NCI-H1930 (cell line): ENCODE measurements around the gene ATXN7L3.
"Not testable (repeated sequence)": the region's sequence is repeated elsewhere in the genome, so short reads cannot be mapped to it uniquely, and the experiment has no call there.

Experiments
- DNase-seq, 2 experiments: peaks; one replicate each; lab custom pipeline; 2025; lab: John Stamatoyannopoulos, UW

ATXN7L3 gene

GRCh38 chr17:44174427-44174826 is 25.3 kb downstream of the ATXN7L3 start:
- DNase-seq, result no peak

- no peak for DNase-seq
These were observed 27.7 kb downstream of the ATXN7L3 start for GRCh38 chr17:44171931-44172455.

- no peak for DNase-seq
These were observed 29.0 kb downstream of the ATXN7L3 start, which contains the start of gene ASB16 for GRCh38 chr17:44170499-44171201. Gene ASB16, plus strand, starts transcription at chr17:44170704. Its CDS starts 86 bp downstream, at chr17:44170790.

- no peak for DNase-seq
These were observed 29.6 kb downstream of the ATXN7L3 start for GRCh38 chr17:44170135-44170498.

- DNase-seq, result no peak
These were observed 32.4 kb downstream of the ATXN7L3 start for GRCh38 chr17:44167181-44167861.

- no peak for DNase-seq
These were observed 35.2 kb downstream of the ATXN7L3 start for GRCh38 chr17:44164476-44164875.

GRCh38 chr17:44159519-44160210 is 40.0 kb downstream of the ATXN7L3 start:
- no peak for DNase-seq

DNA sequence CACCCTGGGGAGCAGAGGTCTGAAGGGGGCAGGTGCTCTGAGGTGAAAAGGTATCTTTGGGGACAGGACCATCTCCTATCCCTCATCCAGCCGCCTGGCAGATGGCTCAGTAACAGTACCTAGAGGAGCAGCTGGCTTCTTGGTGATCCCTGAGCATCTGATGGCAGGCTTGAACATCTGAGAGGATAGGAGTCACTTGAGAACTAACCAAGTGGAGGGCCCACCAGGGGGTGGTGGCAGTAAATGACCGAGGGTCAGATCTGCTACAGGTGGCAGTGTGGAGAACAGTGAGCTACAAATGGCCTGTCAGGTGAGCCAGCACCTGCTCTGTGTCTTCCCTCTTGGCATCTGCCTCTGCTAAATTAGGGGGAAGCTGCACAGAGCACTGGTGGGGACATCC is 44.2 kb downstream of the ATXN7L3 start:
- no peak for DNase-seq

DNA sequence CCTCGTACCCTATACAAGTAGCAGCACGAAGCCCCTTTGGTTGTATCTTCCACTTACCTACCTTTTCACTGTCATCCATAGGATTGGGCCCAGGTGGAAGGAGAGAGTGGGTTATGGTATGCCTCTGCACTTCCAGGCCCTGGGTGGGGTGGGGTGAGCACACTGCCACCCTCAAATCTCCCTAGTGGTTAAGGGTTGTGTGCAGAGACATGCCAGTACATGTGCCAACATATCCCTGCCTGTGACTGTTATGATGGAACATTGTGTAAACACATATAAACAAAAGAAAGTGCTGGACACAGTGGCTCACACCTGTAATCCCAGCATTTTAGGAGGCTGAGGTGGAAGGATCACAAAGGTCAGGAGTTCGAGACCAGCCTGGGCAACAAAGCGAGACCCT is 46.8 kb downstream of the ATXN7L3 start:
- DNase-seq, result no peak

GRCh38 chr17:44149750-44150329 is 49.8 kb downstream of the ATXN7L3 start:
- DNase-seq, result no peak

DNA sequence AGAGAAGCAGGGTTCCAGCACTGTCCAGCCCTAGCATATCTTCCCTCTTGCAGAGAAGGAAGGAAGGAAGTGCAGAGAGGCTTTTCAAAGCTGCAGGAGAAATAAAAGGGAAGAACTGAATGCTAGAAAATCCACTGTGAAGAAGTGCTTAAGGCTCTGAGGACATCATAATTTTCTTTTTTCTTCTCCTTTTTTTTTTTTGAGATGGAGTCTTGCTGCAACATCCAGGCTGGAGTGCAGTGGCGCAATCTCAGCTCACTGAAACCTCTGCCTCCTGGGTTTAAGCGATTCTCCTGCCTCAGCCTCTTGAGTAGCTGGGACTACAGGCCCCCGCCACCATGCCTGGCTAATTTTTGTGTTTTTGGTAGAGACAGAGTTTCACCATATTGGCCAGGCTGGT is 50.6 kb downstream of the ATXN7L3 start:
- DNase-seq, result not testable (repeated sequence)

DNA sequence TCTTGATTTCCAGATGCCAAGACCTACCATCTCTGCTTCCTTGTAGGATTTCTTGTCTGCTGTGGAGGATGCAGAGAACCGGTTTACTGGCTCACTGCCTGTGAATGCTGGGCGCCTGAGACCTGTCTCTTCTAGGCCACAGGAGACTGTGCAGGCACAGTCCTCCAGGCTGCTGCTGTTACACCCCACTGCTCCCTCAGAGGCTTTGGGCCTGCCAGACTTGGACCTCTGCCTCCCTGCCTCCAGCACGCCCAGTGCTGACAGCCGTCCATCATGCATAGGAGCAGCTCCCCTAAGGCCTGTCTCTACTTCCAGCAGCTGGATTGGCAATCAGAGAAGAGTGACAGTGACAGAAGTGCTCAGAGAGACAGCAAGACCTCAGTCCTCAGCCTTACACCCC is 51.9 kb downstream of the ATXN7L3 start:
- DNase-seq, result no peak

DNA sequence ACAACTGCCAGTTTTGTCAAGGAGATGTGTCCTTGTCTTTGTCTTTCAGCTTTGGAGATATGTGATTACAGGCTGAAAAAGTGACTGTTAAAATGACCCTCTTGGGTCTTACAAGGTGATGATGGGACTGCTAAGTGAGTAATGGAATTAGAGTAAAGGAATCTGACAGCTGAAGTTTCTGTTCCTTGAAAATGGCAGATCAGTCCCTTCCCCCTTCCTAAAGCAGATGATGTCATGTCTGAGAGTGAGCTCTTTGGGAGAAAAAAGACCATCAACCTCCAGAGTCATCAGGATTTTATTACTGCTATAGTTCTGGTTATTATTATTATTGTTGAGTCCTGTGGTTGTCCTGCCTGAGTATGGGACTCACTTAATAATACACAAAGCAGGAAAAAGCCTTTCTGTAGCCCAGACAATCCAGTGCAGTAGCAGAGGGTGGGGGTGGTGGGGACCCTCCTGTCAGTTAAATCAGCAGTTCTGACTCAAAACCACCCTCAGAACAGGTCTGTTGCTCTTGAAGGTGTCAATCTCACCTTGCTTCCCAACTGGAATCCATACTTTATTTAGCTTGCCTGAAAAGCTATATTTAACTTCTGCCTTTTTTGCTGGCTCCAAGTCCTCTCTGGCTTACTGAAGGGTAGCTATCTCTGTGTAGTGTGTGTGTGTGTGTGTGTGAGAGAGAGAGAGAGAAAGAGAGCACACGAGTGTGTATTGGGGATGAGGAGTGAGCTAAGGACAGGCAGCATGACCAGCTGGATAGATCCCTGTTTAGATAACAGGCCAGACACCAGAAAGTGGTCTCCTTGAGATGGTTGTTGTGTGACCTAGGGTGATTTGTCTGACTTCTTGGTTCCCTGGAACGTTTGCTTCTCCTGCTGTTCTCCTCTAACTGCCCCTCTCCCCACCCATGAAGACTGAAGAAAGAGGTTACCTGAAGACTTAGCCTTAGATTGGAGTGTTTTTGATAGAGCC is 53.0 kb downstream of the ATXN7L3 start:
- no peak for DNase-seq

GRCh38 chr17:44144966-44145739 is 54.5 kb downstream of the ATXN7L3 start:
- DNase-seq, result no peak

GRCh38 chr17:44143921-44144320 is 55.8 kb downstream of the ATXN7L3 start:
- DNase-seq, result not testable (repeated sequence)
